Spleen (tissue), 11 donors: ENCODE data around the gene EMC8. TPM values are rescaled to one million over a fixed set of nuclear protein-coding genes. Genes with fewer than 3 reads are reported as not detected.
A peak's percentile ranks its signal among the peaks of the same experiment; 100 is the strongest.

Source experiments
- DNase-seq: peaks from one replicate; pipeline ENCODE4 v3.0.0-alpha.2; 2020
- H3K27ac ChIP-seq, 8 donors: fragments of 200-600 bp; sonication (generic) in 7 of 8; 1 replicate in 4 of 8; 2 replicates in 4 of 8; pipeline versions ENCODE4 v1.5.0 to v1.8.0; 2016 to 2021; ENCODE audit warnings: inconsistent platforms in 4 of 8, mild to moderate bottlenecking in 4 of 8, moderate library complexity in 1 of 8
- H3K27me3 ChIP-seq, 7 donors: fragments of 200-600 bp; sonication (generic) in 6 of 7; replicated peaks in 1 of 7; 1 replicate in 4 of 7; 2 replicates in 3 of 7; pipeline versions ENCODE4 v1.5.0 to v1.8.0; 2016 to 2021; ENCODE audit warnings: inconsistent platforms in 3 of 7, mild to moderate bottlenecking in 1 of 7
- H3K36me3 ChIP-seq, 6 donors: fragments of 200-600 bp; sonication (generic) in 5 of 6; 1 replicate in 4 of 6; 2 replicates in 2 of 6; pipeline versions ENCODE4 v1.5.0 to v1.8.0; 2016 to 2021; ENCODE audit warnings: inconsistent platforms in 2 of 6
- H3K4me1 ChIP-seq, 6 donors: fragments of 200-600 bp; sonication (generic) in 5 of 6; 1 replicate in 3 of 6; 2 replicates in 3 of 6; pipeline versions ENCODE4 v1.5.0 to v1.8.0; 2016 to 2021; ENCODE audit warnings: inconsistent platforms in 3 of 6
- H3K4me3 ChIP-seq, 8 donors: fragments of 200-600 bp; sonication (generic) in 7 of 8; 1 replicate in 4 of 8; 2 replicates in 4 of 8; pipeline versions ENCODE4 v1.5.0 to v1.8.0; 2016 to 2021; ENCODE audit warnings: inconsistent platforms in 4 of 8, mild to moderate bottlenecking in 4 of 8, moderate library complexity in 2 of 8
- H3K9me3 ChIP-seq, 8 donors: fragments of 200-600 bp; sonication (generic) in 7 of 8; 1 replicate in 4 of 8; 2 replicates in 4 of 8; pipeline versions ENCODE4 v1.5.0 to v1.8.0; 2016 to 2021; ENCODE audit warnings: inconsistent platforms in 4 of 8
- CTCF ChIP-seq, 11 experiments: fragments of 200-600 bp in 7 of 11; fragments of 450-650 bp in 4 of 11; sonication (generic) in 4 of 11; IDR thresholded peaks in 8 of 11; conservative IDR thresholded peaks in 3 of 11; 1 replicate in 7 of 11; 2 replicates in 4 of 11; pipeline versions ENCODE4 v1.4.0 to v1.8.0; 2016 to 2021; ENCODE audit warnings: antibody characterized with exemption in 11 of 11, inconsistent platforms in 4 of 11, mild to moderate bottlenecking in 1 of 11
- POLR2A ChIP-seq, 3 donors: fragments of 450-650 bp; IDR thresholded peaks; one replicate each; pipeline ENCODE4 v1.5.1; 2017; ENCODE audit warnings: antibody characterized with exemption in 3 of 3, mild to moderate bottlenecking in 1 of 3
- POLR2AphosphoS5 ChIP-seq, 3 donors: sonication (generic); formaldehyde crosslinking; IDR thresholded peaks; one replicate each; pipeline ENCODE4 v1.5.1; 2017; ENCODE audit warnings: antibody characterized with exemption in 3 of 3
- WGBS, 5 donors: extraction: QIAGEN DNeasy Blood & Tissue Kit in 3 of 5; methylation state at CpG; one replicate each; pipeline versions ENCODE4 v1.1.5 to v1.1.7; 2013 to 2018; 5-methylcytosine and 5-hydroxymethylcytosine counted together
- intact Hi-C: fragments of 100-400 bp; cut with DNase I; formaldehyde crosslinking; loops from one replicate; pipeline ENCODE4 v1.15.0; 2023; ENCODE audit warnings: low total_unique reads
- polyA plus RNA-seq, 3 donors: library from polyadenylated mRNA; stranded (reverse); fragments of 200-250 nt; gene quantifications; one replicate each; pipeline ENCODE4 v1.2.1, GENCODE V29; 2013
- total RNA-seq, 7 donors: library from RNA; depleted of rRNA in 3 of 7; stranded (reverse); fragments of >200 nt in 3 of 7; fragmentation: NEBNext Ultra II Directional in 4 of 7; extraction: Animal tissue kit (Norgen Biotek cat#: 25700) in 4 of 7; gene quantifications; one replicate each; pipeline versions ENCODE4 v1.1.0 to v1.2.1, GENCODE V29; 2016 to 2021
- donor health status: healthy with polysubstance abuse.
- donor health status: DM: no; HTN: no; CAD: no; lungs with moderate emphysema.
- donor health status: DM: no; HTN: no; CAD: no.
- donor health status: Bipolar disorder and iron deficiency.
- donor health status: healthy.
- donor health status: DM: no; HTN: no; CAD: no.
- donor health status: DM: yes; HTN: yes; CAD: no.

EMC8 gene
- total and polyA plus RNA-seq, 10 donors, result 10.1 to 43.0 (median 23.8) TPM

- no peaks in the 10 kb centered on the region for H3K36me3 ChIP-seq
- no peaks in the 10 kb centered on the region for H3K9me3 ChIP-seq
- TF ChIP-seq CTCF (IDR thresholded peaks at IDR 0.05 in 8 of 11, conservative IDR thresholded peaks at IDR 0.05 in 3 of 11), result peak in 1 of 11 experiments; percentile 11
- TF ChIP-seq POLR2A (IDR thresholded peaks at IDR 0.05), result no peak
- peak; percentile 46 to 74 (median 60) for TF ChIP-seq POLR2AphosphoS5 (IDR thresholded peaks at IDR 0.05)
- WGBS, 5 donors, result 0 to 2% (median 2%) methylated on average over 32 to 51 of the region's 51 CpGs
- H3K27me3 ChIP-seq, result peaks cover 0 to 51% (median 15%) of the 10 kb centered on the region in 7 donors
- intact Hi-C loops, result no loop called here
- H3K4me1 ChIP-seq, result peaks cover 29 to 95% (median 84%) of the 10 kb centered on the region in 6 donors
- H3K4me3 ChIP-seq, result peak overlapping the region; percentile 52 to 82 (median 69)
- H3K27ac ChIP-seq, result peak overlapping the region in 7 of 8 donors; percentile 7 to 87 (median 70)
- peak; percentile 90 for DNase-seq
Measured at GRCh38 chr16:85750146-85750826, 49.1 kb downstream of the EMC8 start.

- H3K4me1 ChIP-seq, result peaks cover 28 to 90% (median 79%) of the 10 kb centered on the region in 6 donors
- H3K27me3 ChIP-seq, result peaks cover 0 to 51% (median 15%) of the 10 kb centered on the region in 7 donors
- TF ChIP-seq POLR2AphosphoS5 (IDR thresholded peaks at IDR 0.05), result no peak
- TF ChIP-seq CTCF (IDR thresholded peaks at IDR 0.05 in 8 of 11, conservative IDR thresholded peaks at IDR 0.05 in 3 of 11), result no peak
- no peak for TF ChIP-seq POLR2A (IDR thresholded peaks at IDR 0.05)
- 29 to 38% (median 30%) methylated on average over 6 to 14 of the region's 14 CpGs for WGBS, 5 donors
- intact Hi-C loops, result no loop called here
- H3K36me3 ChIP-seq, result no peaks in the 10 kb centered on the region
- no peaks in the 10 kb centered on the region for H3K9me3 ChIP-seq
- DNase-seq, result no peak
- H3K4me3 ChIP-seq, result peak overlapping the region; percentile 52 to 82 (median 69)
- H3K27ac ChIP-seq, result peak overlapping the region in 4 of 8 donors; percentile 70 to 87 (median 77)
Measured at GRCh38 chr16:85749771-85750145, 49.6 kb downstream of the EMC8 start.

DNA sequence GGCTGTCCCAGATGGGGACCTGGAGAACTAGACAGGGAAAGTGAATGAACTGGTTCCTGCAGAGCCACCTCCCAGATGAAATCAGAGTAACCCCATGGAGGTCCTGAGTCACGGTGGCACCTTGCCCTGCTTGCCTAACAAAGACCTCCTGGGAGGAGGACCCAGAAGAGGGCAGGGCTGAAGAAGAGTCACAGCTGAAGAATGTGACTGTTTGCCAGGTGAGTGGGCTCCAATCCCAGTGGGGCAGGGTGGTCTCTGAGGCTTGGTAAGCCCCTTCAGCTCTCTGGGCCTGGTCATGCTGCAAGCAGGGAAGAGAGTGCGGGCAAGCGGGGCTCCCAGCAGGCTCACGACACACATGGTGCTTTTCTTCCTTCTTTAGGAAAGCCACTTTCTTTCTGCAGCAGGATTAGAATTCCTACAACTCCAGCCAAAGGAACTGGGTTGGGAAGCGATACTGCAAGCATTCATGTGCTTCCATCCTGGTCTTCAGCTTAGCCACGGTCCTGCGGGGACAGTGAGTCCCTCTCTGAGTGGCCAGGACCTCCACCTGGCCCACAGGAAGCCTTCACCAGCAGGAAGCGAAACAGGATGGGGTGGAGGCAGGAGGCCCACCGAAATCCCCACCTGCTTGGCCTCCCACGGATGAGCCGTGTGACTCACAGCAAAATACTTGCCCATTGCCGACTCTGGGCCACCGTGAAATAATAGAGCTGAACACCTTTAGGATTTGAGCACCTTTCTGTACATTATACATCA lies 52.7 kb downstream of the EMC8 start:
- intact Hi-C loops, result no loop called here
- no peaks in the 10 kb centered on the region for H3K9me3 ChIP-seq
- 55 to 68% (median 62%) methylated on average over 13 of the region's 13 CpGs for WGBS, 5 donors
- H3K27ac ChIP-seq, result peak overlapping the region in 3 of 8 donors; percentile 21 to 57 (median 48)
- peaks cover 0 to 4% (median 0%) of the 10 kb centered on the region in 6 donors for H3K36me3 ChIP-seq
- H3K4me3 ChIP-seq, result peak overlapping the region in 1 of 8 donors; percentile 7
- no peak for DNase-seq
- peaks cover 14 to 59% (median 48%) of the 10 kb centered on the region in 6 donors for H3K4me1 ChIP-seq
- peaks cover 0 to 33% (median 15%) of the 10 kb centered on the region in 7 donors for H3K27me3 ChIP-seq
- TF ChIP-seq POLR2AphosphoS5 (IDR thresholded peaks at IDR 0.05) (peak in 1 of 3 donors; percentile 61), POLR2A (IDR thresholded peaks at IDR 0.05) (no peak)

DNA sequence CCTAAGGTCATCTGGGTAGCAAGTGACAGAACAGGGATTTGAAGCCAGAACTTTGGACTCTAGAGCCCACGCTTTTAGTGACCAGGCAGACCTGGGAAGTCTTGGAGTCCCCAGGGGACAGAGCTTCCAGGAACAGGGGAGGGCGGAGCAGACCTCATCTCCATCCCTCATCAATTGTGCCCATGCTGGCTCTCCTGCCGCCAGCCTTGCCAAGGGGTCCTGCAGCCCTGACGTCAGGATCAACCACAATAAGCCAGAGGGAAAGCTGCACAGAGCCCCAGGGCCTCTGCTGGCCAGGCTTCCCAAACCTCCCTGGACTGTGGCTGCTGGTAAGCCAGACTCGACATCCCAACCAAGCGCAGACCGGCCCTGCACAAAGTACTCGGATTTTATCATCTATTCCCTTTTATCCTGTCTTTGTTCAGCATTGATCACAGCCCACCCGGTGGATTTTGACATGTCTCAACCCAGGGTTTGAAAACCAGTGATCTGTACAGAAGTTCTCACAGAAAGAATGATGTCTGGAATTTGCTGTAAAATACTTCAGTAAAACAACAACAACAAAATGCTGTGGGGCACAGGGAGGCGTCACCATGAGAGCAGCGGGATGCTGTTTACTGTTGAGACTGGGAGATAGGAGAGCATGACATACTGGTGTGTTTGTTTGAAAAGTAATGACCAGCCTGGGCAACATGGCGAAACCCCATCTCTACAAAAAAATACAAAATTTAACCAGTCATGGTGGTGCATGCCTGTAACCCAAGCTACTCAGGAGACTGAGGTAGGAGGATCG lies 60.2 kb downstream of the EMC8 start:
- no peak for DNase-seq
- WGBS, 5 donors, result 67 to 84% (median 76%) methylated on average over 13 of the region's 13 CpGs
- TF ChIP-seq POLR2A (IDR thresholded peaks at IDR 0.05), result no peak
- no peak for TF ChIP-seq CTCF (IDR thresholded peaks at IDR 0.05 in 8 of 11, conservative IDR thresholded peaks at IDR 0.05 in 3 of 11)
- no peak for TF ChIP-seq POLR2AphosphoS5 (IDR thresholded peaks at IDR 0.05)

More for the DNA sequence above, 60.2 kb downstream of the EMC8 start:
- intact Hi-C loops, result no loop called here
- Histone ChIP-seq H3K27me3 (no peaks in the 10 kb centered on the region), H3K36me3 (peaks cover 0 to 4% (median 0%) of the 10 kb centered on the region in 6 donors), H3K4me1 (peaks cover 5 to 33% (median 23%) of the 10 kb centered on the region in 6 donors), H3K9me3 (no peaks in the 10 kb centered on the region), H3K4me3 (no peak overlapping the region), H3K27ac (no peak overlapping the region)
